Transverse colon (tissue), 4 donors: ENCODE results near the gene SNRPA. TPM values are rescaled to one million over a fixed set of nuclear protein-coding genes. Genes with fewer than 3 reads are reported as not detected.

Experiments
- DNase-seq: peaks from one replicate; pipeline ENCODE4 v3.0.0-alpha.2; 2019
- H3K27ac ChIP-seq, 4 donors: fragments of 200-600 bp; sonication (generic); 2 replicates each; pipeline ENCODE4 v1.5.1; 2016 to 2018; ENCODE audit warnings: inconsistent platforms in 4 of 4
- H3K27me3 ChIP-seq: fragments of 200-600 bp; sonication (generic); 2 replicates; pipeline ENCODE4 v1.5.1; 2017; ENCODE audit warnings: inconsistent platforms
- H3K36me3 ChIP-seq, 4 donors: fragments of 200-600 bp; sonication (generic); 2 replicates each; pipeline ENCODE4 v1.5.1; 2017 to 2019; ENCODE audit warnings: inconsistent platforms in 4 of 4
- H3K4me1 ChIP-seq, 4 donors: fragments of 200-600 bp; sonication (generic); 2 replicates each; pipeline ENCODE4 v1.5.1; 2017 to 2020; ENCODE audit warnings: inconsistent platforms in 4 of 4
- H3K4me3 ChIP-seq, 4 donors: fragments of 200-600 bp; sonication (generic); 1 replicate in 1 of 4; 2 replicates in 3 of 4; pipeline versions ENCODE4 v1.5.1 to v1.6.1; 2017 to 2019; ENCODE audit warnings: inconsistent platforms in 4 of 4
- H3K9me3 ChIP-seq, 2 donors: fragments of 200-600 bp; sonication (generic); 2 replicates each; pipeline ENCODE4 v1.5.1; 2017 to 2019; ENCODE audit warnings: inconsistent platforms in 2 of 2
- EP300 ChIP-seq: sonication (generic); formaldehyde crosslinking; IDR thresholded peaks from one replicate; pipeline ENCODE4 v1.6.1; 2017; ENCODE audit warnings: antibody characterized with exemption, low read depth
- POLR2A ChIP-seq: fragments of 450-650 bp; IDR thresholded peaks from one replicate; pipeline ENCODE4 v1.6.1; 2016; ENCODE audit warnings: antibody characterized with exemption, mild to moderate bottlenecking, moderate library complexity
- POLR2AphosphoS5 ChIP-seq, 3 donors: sonication (generic); formaldehyde crosslinking; IDR thresholded peaks; one replicate each; pipeline ENCODE4 v1.6.1; 2016; ENCODE audit warnings: antibody characterized with exemption in 3 of 3
- WGBS, 2 donors: methylation state at CpG; one replicate each; pipeline ENCODE4 v1.1.5; 2018; ENCODE audit warnings: low coverage in 1 of 2; 5-methylcytosine and 5-hydroxymethylcytosine counted together
- in situ Hi-C, 4 donors: fragments of 200-750 bp; cut with MboI; loops; one replicate each; pipeline versions ENCODE4 v1.15.0 to v1.15.1; 2017; ENCODE audit warnings: low sequenced_read_pairs in 3 of 4, low pct_ligation_motif_present in 1 of 4, low pct_unique_long_range_greater_than_20kb in 1 of 4
- intact Hi-C: fragments of 100-400 bp; cut with DNase I; formaldehyde crosslinking; loops from one replicate; pipeline ENCODE4 v1.15.1; 2023; ENCODE audit warnings: low total_unique reads
- total RNA-seq, 4 donors: library from RNA; depleted of rRNA; stranded (reverse); fragments of >200 nt; gene quantifications; one replicate each; pipeline ENCODE4 v1.1.0, GENCODE V29; 2016
- TF ChIP-seq, protein P1 (sequence below), 5 experiments: fragments of 200-600 bp in 3 of 5; fragments of 450-650 bp in 2 of 5; sonication (generic) in 3 of 5; IDR thresholded peaks; 1 replicate in 2 of 5; 2 replicates in 3 of 5; pipeline ENCODE4 v1.5.1; 2016 to 2017; ENCODE audit warnings: antibody characterized with exemption in 5 of 5, inconsistent platforms in 3 of 5, mild to moderate bottlenecking in 2 of 5, moderate library complexity in 1 of 5

The SNRPA gene
- total RNA-seq, 4 donors from 2014 or later, result 45.1 to 85.3 (median 65.6) TPM

DNA sequence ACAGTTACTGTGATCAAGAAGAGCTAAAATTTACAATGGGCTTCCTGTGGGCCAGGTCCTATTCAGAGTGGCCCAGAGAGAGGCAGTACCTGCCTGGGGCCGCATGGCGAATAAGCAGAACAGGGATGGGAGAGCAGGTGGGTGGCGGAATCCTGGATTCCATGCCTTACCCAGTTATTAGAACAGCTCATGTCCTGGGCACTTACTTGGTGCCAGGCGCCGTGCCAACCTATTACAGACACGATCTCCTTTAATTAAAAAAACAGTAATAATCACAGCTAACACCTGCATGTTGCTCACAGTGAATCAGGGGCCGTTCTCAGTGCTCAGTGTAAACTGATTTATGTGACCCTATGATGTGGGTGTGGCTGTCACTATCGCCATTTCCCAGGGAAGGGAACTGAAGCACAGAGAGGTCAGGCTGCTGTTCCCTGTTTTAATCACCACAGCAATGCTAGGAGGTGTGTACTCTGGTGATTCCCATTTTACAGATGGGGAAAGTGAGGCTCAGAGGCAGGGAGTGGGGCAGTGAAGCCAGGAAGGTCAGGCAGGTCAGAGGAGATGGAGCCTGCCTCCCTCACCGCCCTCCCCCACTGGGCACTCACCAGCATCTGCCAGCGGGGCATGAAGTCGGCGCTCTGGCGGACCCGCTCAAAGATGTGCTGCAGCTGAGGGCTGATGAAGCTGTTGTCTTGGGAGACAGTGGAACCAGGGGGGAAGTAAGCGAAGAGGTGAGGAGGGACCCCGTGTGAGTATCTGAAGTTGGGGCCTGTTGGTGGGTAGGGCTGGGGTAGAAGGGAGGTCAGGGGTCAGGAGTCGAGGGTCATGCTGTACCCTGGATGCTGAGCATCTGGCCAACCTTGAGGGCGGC is 46.3 kb upstream of the SNRPA start:
- no peaks in the 10 kb centered on the region for H3K4me1 ChIP-seq
- in situ Hi-C loops (loop anchor here in 1 of 4 donors (25.0 kb wide), 1 partner anchor 108 kb away; no protein-coding TSS in a partner anchor), intact Hi-C loops (no loop called here)
- peaks cover 0 to 26% (median 13%) of the 10 kb centered on the region in 4 donors for H3K36me3 ChIP-seq
- TF ChIP-seq POLR2AphosphoS5 (IDR thresholded peaks at IDR 0.05) (no peak), POLR2A (no peak), EP300 (no peak)
- TF ChIP-seq, protein P1, sequence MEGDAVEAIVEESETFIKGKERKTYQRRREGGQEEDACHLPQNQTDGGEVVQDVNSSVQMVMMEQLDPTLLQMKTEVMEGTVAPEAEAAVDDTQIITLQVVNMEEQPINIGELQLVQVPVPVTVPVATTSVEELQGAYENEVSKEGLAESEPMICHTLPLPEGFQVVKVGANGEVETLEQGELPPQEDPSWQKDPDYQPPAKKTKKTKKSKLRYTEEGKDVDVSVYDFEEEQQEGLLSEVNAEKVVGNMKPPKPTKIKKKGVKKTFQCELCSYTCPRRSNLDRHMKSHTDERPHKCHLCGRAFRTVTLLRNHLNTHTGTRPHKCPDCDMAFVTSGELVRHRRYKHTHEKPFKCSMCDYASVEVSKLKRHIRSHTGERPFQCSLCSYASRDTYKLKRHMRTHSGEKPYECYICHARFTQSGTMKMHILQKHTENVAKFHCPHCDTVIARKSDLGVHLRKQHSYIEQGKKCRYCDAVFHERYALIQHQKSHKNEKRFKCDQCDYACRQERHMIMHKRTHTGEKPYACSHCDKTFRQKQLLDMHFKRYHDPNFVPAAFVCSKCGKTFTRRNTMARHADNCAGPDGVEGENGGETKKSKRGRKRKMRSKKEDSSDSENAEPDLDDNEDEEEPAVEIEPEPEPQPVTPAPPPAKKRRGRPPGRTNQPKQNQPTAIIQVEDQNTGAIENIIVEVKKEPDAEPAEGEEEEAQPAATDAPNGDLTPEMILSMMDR (IDR thresholded peaks at IDR 0.05), result no peak
- DNase-seq, result no peak
- H3K9me3 ChIP-seq, result no peaks in the 10 kb centered on the region
- H3K27me3 ChIP-seq, result no peaks in the 10 kb centered on the region
- H3K4me3 ChIP-seq, result no peak overlapping the region
- H3K27ac ChIP-seq, result no peak overlapping the region
- WGBS, 2 donors, result 91% methylated on average over 18 of the region's 18 CpGs; no CpG with 5 or more reads in 1 of the 2 donors

- Histone ChIP-seq H3K4me1 (no peaks in the 10 kb centered on the region), H3K27ac (no peak overlapping the region), H3K4me3 (no peak overlapping the region), H3K36me3 (peaks cover 0 to 32% (median 13%) of the 10 kb centered on the region in 4 donors), H3K9me3 (no peaks in the 10 kb centered on the region), H3K27me3 (no peaks in the 10 kb centered on the region)
- in situ Hi-C loops, result loop anchor here in 1 of 4 donors (25.0 kb wide), 1 partner anchor 107 kb away; no protein-coding TSS in a partner anchor
- intact Hi-C loops, result no loop called here
- DNase-seq, result no peak
- 95% methylated on average over 9 of the region's 9 CpGs; no CpG with 5 or more reads in 1 of the 2 donors for WGBS, 2 donors
- TF ChIP-seq EP300 (no peak), POLR2AphosphoS5 (IDR thresholded peaks at IDR 0.05) (no peak), POLR2A (no peak)
- TF ChIP-seq, protein P1 (IDR thresholded peaks at IDR 0.05), result no peak
These were observed 45.7 kb upstream of the SNRPA start for GRCh38 chr19:40705362-40705651.

GRCh38 chr19:40705950-40706619 is 44.9 kb upstream of the SNRPA start:
- H3K4me3 ChIP-seq, result no peak overlapping the region
- H3K4me1 ChIP-seq, result no peaks in the 10 kb centered on the region
- no peaks in the 10 kb centered on the region for H3K9me3 ChIP-seq
- 54 to 91% methylated on average over 2 to 7 of the region's 7 CpGs for WGBS, 2 donors
- in situ Hi-C loops (loop anchor here in 1 of 4 donors (25.0 kb wide), 1 partner anchor 106 kb away; no protein-coding TSS in a partner anchor), intact Hi-C loops (no loop called here)
- no peak overlapping the region for H3K27ac ChIP-seq
- TF ChIP-seq POLR2A, result no peak
- TF ChIP-seq, protein P1 (IDR thresholded peaks at IDR 0.05), result no peak
- no peak for TF ChIP-seq EP300
- no peak for TF ChIP-seq POLR2AphosphoS5 (IDR thresholded peaks at IDR 0.05)
- peaks cover 0 to 38% (median 13%) of the 10 kb centered on the region in 4 donors for H3K36me3 ChIP-seq
- no peak for DNase-seq
- H3K27me3 ChIP-seq, result no peaks in the 10 kb centered on the region

DNA sequence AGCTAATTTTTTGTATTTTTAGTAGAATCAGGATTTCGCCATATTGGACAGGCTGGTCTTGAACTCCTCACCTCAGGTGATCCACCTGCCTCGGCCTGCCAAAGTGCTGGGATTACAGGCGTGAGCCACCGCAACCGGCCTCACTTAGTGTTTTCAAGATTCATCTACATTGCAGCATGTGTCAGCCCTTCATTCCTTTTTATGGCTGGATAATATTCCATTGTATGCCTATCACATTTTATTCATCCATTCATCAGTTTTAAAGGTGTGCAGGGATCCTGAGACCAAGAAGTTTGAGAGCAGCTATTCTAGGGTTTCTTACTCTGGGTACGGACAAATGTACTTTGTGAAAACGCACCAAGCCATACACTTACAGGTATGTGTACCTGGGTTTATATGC is 43.4 kb upstream of the SNRPA start:
- TF ChIP-seq, protein P1 (IDR thresholded peaks at IDR 0.05), result no peak
- TF ChIP-seq POLR2A, result no peak
- TF ChIP-seq POLR2AphosphoS5 (IDR thresholded peaks at IDR 0.05), result no peak
- TF ChIP-seq EP300, result no peak
- Histone ChIP-seq H3K4me3 (no peak overlapping the region), H3K9me3 (no peaks in the 10 kb centered on the region), H3K27ac (no peak overlapping the region), H3K4me1 (no peaks in the 10 kb centered on the region), H3K36me3 (peaks cover 0 to 41% (median 13%) of the 10 kb centered on the region in 4 donors), H3K27me3 (no peaks in the 10 kb centered on the region)
- 96 to 97% methylated on average over 6 to 7 of the region's 7 CpGs for WGBS, 2 donors
- intact Hi-C loops, result no loop called here
- DNase-seq, result no peak
- in situ Hi-C loops, result loop anchor here in 1 of 4 donors (25.0 kb wide), 1 partner anchor 105 kb away; no protein-coding TSS in a partner anchor
